Fibroblast of lung (primary cell): ENCODE measurements around the gene SCGB1C2. TPM values are rescaled to one million over a fixed set of nuclear protein-coding genes. Genes with fewer than 3 reads are reported as not detected.
A peak's percentile ranks its signal among the peaks of the same experiment; 100 is the strongest.
"Not testable (repeated sequence)": the region's sequence is repeated elsewhere in the genome, so short reads cannot be mapped to it uniquely, and the experiment has no call there.

Experiments
- DNase-seq, 2 donors: peaks; one replicate each; pipeline versions ENCODE4 v3.0.0 to v3.0.0-alpha.2; 2010; ENCODE audit warnings: low read depth in 2 of 2
- H2AFZ ChIP-seq: 2 replicates; pipeline ENCODE4 v1.5.1; 2012; ENCODE audit warnings: low read length, control low read depth, inconsistent platforms
- H3K27ac ChIP-seq: 2 replicates; pipeline ENCODE4 v1.5.1; 2011; ENCODE audit warnings: low read length, control low read depth; ENCODE audit not compliant: insufficient read depth
- H3K27me3 ChIP-seq: 2 replicates; pipeline ENCODE4 v1.5.1; 2011; ENCODE audit warnings: mild to moderate bottlenecking, low read length; ENCODE audit not compliant: control insufficient read depth, insufficient read depth
- H3K36me3 ChIP-seq: 2 replicates; pipeline ENCODE4 v1.5.1; 2011; ENCODE audit warnings: low read length; ENCODE audit not compliant: control insufficient read depth, insufficient read depth
- H3K4me1 ChIP-seq: 2 replicates; pipeline ENCODE4 v1.5.1; 2011; ENCODE audit warnings: low read length; ENCODE audit not compliant: control insufficient read depth, insufficient read depth; ENCODE audit errors: extremely low read depth
- H3K4me2 ChIP-seq: 2 replicates; pipeline ENCODE4 v1.5.1; 2011; ENCODE audit warnings: low read length, control low read depth; ENCODE audit not compliant: insufficient read depth; ENCODE audit errors: extremely low read depth
- H3K4me3 ChIP-seq, 4 experiments: fragments of 200-600 bp in 1 of 4; sonication (generic) in 1 of 4; replicated peaks in 1 of 4; 2 replicates each; pipeline ENCODE4 v1.5.1; 2011 to 2016; ENCODE audit warnings: low read length in 4 of 4, low read depth in 3 of 4, mild to moderate bottlenecking in 3 of 4, control low read depth in 2 of 4, inconsistent platforms in 1 of 4, mixed read lengths in 1 of 4; ENCODE audit not compliant: insufficient read depth in 1 of 4; ENCODE audit errors: control extremely low read depth in 1 of 4
- H3K79me2 ChIP-seq: 2 replicates; pipeline ENCODE4 v1.5.1; 2012; ENCODE audit warnings: mild to moderate bottlenecking, low read length, inconsistent platforms; ENCODE audit not compliant: control insufficient read depth, insufficient read depth
- H3K9ac ChIP-seq: 2 replicates; pipeline ENCODE4 v1.5.1; 2011; ENCODE audit warnings: mild to moderate bottlenecking, low read length, control low read depth; ENCODE audit not compliant: insufficient read depth
- H3K9me3 ChIP-seq: 2 replicates; pipeline ENCODE4 v1.5.1; 2012; ENCODE audit warnings: low read depth, low read length; ENCODE audit not compliant: control insufficient read depth, insufficient read depth
- H4K20me1 ChIP-seq: 2 replicates; pipeline ENCODE4 v1.5.1; 2011; ENCODE audit warnings: low read length; ENCODE audit not compliant: control insufficient read depth, insufficient read depth; ENCODE audit errors: extremely low read depth
- polyA minus RNA-seq: library from RNA; depleted of rRNA, polyadenylated mRNA; stranded (reverse); fragments of >200 nt; gene quantifications from 2 replicates; pipeline ENCODE4 v1.2.3, GENCODE V29; 2011; ENCODE audit warnings: low replicate concordance
- polyA plus RNA-seq, 2 donors: library from polyadenylated mRNA; depleted of rRNA in 1 of 2; stranded (reverse) in 1 of 2; unstranded in 1 of 2; fragments of >200 nt; gene quantifications; 2 replicates each; pipeline ENCODE4 v1.2.1, GENCODE V29; 2011 to 2012; ENCODE audit warnings: missing spikeins in 1 of 2
- total RNA-seq: library from RNA; depleted of rRNA; stranded (reverse); fragments of >200 nt; gene quantifications from 2 replicates; pipeline ENCODE4 v1.2.1, GENCODE V29; 2014
- TF ChIP-seq, protein P1 (sequence below), 2 donors: IDR thresholded peaks in 1 of 2; conservative IDR thresholded peaks in 1 of 2; 1 replicate in 1 of 2; 2 replicates in 1 of 2; pipeline ENCODE4 v1.5.1; 2011 to 2012; ENCODE audit warnings: low read length in 2 of 2, control low read depth in 1 of 2, inconsistent platforms in 1 of 2, low read depth in 1 of 2, mild to moderate bottlenecking in 1 of 2

The SCGB1C2 gene
- not detected in 2 replicates for total RNA-seq
- not detected in 2 replicates for polyA plus RNA-seq
- not detected in 2 replicates for polyA plus RNA-seq (2012)
- polyA minus RNA-seq, result not detected in 2 replicates

DNA sequence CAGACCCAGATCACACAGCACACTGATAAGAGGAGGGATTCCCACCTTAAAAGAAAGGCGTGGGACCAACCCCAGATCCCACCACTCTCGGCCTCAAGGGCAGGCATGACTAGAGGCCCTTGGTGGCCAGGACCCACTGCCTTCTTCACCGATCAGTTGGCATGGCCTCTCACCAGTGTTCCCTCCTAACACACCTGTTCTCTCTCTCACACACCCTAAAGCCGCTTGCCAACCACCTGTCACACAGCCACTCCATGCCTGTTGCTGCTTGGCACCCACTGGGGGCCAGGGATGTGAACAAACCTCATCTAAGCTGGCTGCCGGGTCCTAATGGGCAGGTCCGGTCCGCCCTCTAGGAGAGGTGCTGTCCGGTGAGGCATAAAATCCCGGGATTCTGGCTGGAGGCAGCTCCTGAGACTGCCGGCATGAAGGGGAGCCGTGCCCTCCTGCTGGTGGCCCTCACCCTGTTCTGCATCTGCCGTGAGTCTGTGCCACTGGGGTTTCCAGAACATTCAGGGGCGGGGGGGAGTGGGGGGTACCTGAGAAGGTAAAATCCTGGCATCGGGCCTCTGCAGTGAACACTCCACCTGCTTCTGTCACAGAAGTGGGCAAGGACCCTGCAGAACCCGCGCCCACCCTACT lies at the start of gene SCGB1C2:
TSS of gene SCGB1C2 (plus strand) at position 404 of the 642 bp plus-strand sequence. CDS start at position 426, 22 bp downstream.
- not testable (repeated sequence) for H2AFZ ChIP-seq, H3K4me3 ChIP-seq, H3K9me3 ChIP-seq, H3K79me2 ChIP-seq, H3K27ac ChIP-seq, DNase-seq, H3K36me3 ChIP-seq, H3K9ac ChIP-seq, H3K4me2 ChIP-seq, H3K4me1 ChIP-seq, H3K27me3 ChIP-seq, H4K20me1 ChIP-seq

DNA sequence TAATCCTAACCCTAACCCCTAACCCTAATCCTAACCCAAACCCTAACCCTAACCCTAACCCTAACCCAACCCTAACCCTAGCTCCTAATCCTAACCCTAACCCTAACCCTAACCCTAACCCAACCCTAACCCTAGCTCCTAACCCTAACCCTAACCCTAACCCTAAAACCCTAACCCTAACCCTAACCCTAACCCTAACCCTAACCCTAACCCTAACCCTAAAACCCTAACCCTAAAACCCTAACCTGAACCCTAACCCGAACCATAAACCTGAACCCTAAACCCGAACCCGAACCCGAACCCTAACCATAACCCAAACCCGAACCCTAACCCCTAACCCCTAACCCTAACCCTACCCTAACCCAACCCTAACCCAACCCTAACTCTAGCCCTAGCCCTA lies 24.3 kb upstream of the SCGB1C2 start:
- not testable (repeated sequence) for H3K9me3 ChIP-seq, H3K4me2 ChIP-seq, H4K20me1 ChIP-seq, H3K79me2 ChIP-seq, H3K27ac ChIP-seq, H3K9ac ChIP-seq, H3K36me3 ChIP-seq, H2AFZ ChIP-seq, H3K27me3 ChIP-seq, H3K4me3 ChIP-seq, H3K4me1 ChIP-seq
- DNase-seq, result peak in 1 of 2 donors; percentile 3

DNA sequence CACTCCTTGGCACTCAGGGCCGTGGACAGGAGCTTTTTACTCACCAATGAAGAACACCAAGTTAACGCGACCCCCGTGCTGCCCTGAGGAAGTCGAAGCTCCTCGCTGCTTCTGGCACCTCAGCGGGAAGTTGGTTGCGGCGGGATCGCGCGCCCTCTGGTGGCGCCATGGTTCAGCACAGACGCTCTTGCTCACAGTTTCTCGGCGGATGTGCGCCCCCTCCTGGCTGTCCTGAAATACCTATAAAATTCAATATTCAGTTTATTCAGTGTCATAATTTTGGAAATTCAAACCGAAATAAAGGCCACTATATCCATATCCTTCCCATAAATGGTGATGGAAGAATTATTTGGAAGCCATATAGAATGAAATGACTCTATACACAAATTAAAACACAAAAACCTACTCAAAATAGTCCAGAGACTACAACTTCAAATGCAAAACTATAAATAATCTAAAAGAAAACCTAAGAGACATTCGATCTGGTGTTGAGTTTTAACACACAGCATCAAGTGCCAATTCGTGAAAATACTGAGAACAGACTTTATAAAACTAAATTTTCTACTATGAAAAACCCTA lies 18.9 kb upstream of the SCGB1C2 start:
- not testable (repeated sequence) for H4K20me1 ChIP-seq, H3K4me3 ChIP-seq, H3K27ac ChIP-seq, H3K9me3 ChIP-seq, H3K36me3 ChIP-seq, H2AFZ ChIP-seq, H3K79me2 ChIP-seq, H3K27me3 ChIP-seq, H3K9ac ChIP-seq, H3K4me2 ChIP-seq, H3K4me1 ChIP-seq
- DNase-seq, result peak in 1 of 2 donors; percentile 25
- TF ChIP-seq, protein P1, sequence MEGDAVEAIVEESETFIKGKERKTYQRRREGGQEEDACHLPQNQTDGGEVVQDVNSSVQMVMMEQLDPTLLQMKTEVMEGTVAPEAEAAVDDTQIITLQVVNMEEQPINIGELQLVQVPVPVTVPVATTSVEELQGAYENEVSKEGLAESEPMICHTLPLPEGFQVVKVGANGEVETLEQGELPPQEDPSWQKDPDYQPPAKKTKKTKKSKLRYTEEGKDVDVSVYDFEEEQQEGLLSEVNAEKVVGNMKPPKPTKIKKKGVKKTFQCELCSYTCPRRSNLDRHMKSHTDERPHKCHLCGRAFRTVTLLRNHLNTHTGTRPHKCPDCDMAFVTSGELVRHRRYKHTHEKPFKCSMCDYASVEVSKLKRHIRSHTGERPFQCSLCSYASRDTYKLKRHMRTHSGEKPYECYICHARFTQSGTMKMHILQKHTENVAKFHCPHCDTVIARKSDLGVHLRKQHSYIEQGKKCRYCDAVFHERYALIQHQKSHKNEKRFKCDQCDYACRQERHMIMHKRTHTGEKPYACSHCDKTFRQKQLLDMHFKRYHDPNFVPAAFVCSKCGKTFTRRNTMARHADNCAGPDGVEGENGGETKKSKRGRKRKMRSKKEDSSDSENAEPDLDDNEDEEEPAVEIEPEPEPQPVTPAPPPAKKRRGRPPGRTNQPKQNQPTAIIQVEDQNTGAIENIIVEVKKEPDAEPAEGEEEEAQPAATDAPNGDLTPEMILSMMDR (conservative IDR thresholded peaks at IDR 0.05 in 1 of 2, IDR thresholded peaks at IDR 0.05 in 1 of 2; ENCODE audit: low read depth in 1 of 2, low read length in 2 of 2), result peak; percentile 42 to 54

DNA sequence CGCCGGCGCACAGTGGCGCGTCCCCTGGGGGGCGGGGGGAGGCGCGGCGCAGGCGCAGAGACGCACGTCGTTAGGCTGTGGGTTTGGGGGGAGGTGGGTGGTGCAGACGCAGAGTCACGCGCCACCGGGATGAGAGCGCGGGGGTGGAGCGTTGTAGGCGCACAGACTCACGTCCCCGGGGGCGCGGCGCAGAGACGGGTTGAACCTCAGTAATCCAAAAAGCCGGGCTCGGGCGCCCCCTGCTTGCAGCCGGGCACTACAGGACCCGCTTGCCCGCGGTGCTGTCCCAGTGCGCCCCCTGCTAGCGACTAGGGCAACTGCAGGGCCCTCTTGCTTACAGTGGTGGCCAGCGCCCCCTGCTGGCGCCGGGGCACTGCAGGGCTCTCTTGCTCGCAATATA lies 3.4 kb upstream of the SCGB1C2 start:
- H2AFZ ChIP-seq, H3K79me2 ChIP-seq, H3K9me3 ChIP-seq, H3K9ac ChIP-seq, H3K36me3 ChIP-seq, H3K27me3 ChIP-seq, H3K4me3 ChIP-seq, H4K20me1 ChIP-seq, DNase-seq, H3K4me2 ChIP-seq, H3K4me1 ChIP-seq, H3K27ac ChIP-seq: not testable (repeated sequence)

DNA sequence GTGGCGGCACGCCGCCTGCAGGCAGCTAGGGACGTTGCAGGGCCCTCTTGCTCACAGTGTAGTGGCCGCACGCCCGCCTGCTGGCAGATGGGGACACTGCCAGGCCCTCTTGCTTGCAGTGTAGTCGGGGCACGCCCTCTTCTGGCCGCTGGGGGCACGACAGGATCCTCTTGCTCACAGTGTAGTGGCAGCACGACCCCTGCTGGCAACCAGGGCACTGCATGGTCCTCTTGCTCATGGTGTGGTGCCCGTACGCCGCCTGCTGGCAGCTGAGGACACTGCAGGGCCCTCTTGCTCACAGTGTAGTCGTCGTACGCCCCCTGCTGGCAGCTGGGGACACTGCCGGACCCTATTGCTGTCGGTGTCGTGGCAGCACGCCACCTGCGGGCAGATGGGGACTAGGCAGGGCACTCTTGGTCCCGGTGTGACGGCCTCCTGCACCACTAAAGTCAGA lies 3.0 kb upstream of the SCGB1C2 start:
- H3K36me3 ChIP-seq, H3K79me2 ChIP-seq, H3K4me1 ChIP-seq, H2AFZ ChIP-seq, H3K9ac ChIP-seq, H3K4me2 ChIP-seq, H3K4me3 ChIP-seq, DNase-seq, H4K20me1 ChIP-seq, H3K27ac ChIP-seq, H3K27me3 ChIP-seq, H3K9me3 ChIP-seq: not testable (repeated sequence)

DNA sequence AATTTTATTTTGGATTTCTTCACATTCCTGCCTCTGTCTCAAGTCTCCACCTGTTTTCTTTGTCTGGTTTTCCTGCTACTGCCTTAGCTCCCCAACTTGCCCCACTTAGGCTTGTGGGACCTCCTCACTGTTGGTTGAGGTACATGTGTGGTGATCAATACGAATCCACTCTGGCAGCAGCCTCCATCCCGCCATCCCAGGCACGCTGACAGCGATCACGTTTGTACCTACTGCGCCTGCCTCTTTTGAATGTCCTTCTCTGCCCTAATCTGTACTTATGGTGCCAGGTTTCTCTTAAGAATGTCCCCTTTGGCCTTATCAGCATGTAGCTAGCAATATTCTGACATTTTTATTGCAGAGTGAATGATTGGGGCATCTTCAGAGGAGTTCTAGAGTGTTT lies 2.3 kb upstream of the SCGB1C2 start:
- not testable (repeated sequence) for H3K9ac ChIP-seq, H4K20me1 ChIP-seq, H3K4me3 ChIP-seq, H3K36me3 ChIP-seq, H2AFZ ChIP-seq, H3K27ac ChIP-seq, H3K4me2 ChIP-seq, DNase-seq, H3K27me3 ChIP-seq, H3K4me1 ChIP-seq, H3K9me3 ChIP-seq, H3K79me2 ChIP-seq
